HG03558 (cell line): ENCODE data around the gene ITPKB.
"Not testable (repeated sequence)": the region's sequence is repeated elsewhere in the genome, so short reads cannot be mapped to it uniquely, and the experiment has no call there.

Experiments
- ATAC-seq: cut with Tn5 transposase; IDR thresholded peaks from one replicate; pipeline ENCODE4 v1.9.1; 2021; ENCODE audit warnings: moderate number of reproducible peaks; ENCODE audit not compliant: unreplicated experiment; ENCODE audit errors: extremely low read depth

The ITPKB gene

DNA sequence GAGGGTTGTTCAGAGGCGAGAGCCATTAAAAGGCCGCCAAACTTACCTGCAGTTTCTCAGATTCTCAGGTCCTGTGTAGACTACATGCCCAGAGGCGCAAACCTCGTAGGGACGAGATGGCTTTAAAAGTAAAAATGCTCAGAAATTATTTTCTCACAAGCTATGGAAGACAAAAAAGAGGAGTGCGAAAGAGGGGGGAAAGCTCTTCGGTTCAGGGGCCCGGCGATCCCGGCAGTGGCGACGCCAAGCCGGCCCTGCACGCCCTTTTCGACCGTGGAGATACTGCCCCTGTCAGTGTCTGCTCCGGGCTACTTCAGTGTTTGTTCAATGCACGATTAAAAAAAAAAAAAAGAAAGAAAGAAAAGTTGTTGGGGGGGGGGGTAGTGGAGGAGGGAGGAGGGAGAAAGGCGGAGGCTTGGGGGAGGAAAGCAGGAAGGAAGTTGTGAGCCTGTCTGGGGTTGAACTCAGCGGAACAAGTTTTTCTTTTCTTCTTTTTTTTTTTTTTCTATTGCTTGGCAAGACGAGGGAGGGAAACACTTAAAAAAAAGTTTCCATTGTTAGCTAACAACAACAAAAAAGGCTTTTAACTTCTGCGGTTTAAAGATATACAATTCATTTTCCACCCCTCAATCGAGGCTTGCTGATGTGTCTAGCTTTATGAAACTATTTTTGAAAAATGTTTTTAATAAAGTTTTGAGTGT, at the start of gene ITPKB:
ITPKB (minus strand) TSS at position 288 of the 701 bp plus-strand sequence. CDS start 1,824 bp downstream, outside the sequence.
- no peak for ATAC-seq

DNA sequence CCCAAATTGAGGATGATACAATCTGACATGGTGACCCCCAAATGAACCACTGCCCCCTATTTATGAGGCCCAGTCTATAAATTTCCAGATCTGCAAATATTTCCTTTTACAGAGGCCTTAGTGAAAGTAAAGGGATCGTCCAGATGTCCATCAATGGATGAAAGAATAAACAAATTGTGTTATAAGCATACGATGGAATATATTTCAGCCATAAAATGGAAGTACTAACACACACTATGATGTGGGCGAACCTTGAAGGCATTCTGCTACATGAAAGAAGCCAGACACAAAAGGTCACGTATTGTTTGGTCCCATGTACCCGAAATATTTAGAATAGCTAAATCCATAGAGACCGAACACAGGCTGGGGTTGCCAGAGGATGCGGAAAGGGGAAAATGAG, 48.6 kb upstream of the ITPKB start:
- no peak for ATAC-seq

DNA sequence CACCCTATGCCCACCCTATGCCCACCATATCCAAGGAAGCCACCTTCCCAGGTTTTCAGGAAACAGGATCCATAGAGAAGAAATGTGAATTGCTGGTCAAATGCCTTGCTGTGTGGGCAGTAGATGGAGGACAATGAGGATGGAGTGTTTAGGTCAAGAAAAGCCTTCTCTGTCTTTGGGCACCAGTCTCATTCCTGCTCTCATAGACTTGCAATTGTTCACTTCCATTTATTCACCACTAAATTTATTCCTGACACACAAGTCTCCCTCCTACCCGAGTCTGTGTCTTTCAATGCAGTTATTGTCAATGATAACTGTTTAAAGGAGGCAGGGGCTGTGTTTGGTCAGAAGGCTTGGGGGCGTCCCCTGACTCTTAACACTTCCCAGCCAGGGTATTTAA, 48.0 kb upstream of the ITPKB start:
- no peak for ATAC-seq

DNA sequence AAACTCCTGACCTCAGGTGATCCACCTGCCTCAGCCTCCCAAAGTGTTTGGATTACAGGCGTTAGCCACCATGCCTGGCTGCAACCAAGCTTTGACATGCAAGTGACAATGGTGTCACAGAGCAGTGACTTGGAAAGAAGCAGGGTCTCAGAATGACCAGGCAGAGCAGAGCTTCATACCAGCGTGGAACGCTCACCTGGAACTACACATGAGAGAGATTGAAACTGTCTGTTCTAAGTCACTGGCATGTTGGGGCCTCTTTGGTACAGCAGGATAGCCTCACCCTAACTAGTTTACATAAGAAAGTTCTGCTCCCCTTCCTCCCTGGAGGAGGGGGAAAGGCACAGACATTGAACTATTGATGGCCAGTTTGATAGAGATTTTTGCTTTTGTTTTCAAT, 47.5 kb upstream of the ITPKB start:
- ATAC-seq, result no peak

DNA sequence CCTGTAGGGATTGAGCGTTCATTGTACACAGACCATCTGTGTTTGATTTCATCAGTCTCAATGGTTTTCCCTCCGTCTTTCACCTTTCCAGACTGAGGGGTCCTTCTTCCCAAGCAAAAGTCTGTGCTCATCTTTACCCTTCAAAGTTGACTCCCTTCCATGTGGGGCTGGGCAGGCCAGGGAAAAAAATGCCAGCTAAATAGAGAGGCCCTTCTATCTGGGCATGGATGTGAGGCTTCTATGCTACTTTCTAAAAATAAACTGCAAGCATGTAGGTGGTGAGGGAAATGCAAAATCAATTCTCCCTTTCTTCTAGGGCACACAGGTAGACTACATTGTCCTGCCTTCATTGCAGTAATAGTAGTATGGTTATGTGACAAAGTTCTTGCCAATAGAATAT, 46.7 kb upstream of the ITPKB start:
- ATAC-seq, result no peak

DNA sequence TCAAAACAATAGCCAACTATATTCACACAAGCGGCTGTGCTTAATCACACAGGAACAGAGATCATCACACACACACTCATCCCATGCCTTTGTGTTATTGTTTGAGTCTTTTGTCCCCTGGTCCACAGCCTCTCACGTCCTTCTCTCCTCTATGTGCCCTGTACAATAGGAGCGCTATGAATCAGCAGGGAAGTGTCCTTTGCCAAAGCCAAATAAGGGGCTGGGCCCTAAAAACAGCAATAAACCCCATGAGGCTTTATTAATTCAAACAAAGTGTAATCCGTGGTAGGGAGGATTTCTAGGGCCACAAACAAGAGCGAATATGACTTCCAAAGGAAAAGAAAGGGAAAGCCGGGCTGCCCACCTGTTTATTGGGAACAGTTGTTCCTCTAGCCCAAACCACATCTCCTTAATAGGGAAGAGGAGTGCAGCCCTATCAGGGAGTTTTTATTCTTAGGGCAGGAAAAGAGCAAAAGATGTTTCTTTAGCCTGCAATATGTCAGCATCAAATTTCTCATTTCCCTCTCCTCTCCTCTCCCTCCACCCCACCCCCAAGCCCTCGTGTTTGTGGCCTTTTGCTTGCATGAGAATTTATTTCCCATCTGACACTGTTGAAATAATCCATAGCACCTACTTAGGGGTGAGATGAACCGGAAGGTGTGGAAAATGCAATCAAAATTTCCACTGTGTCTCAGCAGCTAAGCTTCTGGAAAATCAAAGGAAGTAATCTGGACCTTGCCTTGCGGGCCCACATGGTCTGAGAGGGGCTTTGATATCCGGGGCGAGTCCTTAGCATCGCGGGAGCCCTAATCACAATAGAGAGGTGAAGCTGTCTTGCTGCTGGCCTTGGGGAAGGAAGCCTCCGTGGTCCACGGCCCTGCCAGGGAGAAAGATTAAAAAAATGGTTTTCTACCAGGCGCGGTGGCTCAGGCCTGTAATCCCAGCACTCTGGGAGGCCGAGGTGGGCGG, 45.3 kb upstream of the ITPKB start:
- ATAC-seq, result no peak

DNA sequence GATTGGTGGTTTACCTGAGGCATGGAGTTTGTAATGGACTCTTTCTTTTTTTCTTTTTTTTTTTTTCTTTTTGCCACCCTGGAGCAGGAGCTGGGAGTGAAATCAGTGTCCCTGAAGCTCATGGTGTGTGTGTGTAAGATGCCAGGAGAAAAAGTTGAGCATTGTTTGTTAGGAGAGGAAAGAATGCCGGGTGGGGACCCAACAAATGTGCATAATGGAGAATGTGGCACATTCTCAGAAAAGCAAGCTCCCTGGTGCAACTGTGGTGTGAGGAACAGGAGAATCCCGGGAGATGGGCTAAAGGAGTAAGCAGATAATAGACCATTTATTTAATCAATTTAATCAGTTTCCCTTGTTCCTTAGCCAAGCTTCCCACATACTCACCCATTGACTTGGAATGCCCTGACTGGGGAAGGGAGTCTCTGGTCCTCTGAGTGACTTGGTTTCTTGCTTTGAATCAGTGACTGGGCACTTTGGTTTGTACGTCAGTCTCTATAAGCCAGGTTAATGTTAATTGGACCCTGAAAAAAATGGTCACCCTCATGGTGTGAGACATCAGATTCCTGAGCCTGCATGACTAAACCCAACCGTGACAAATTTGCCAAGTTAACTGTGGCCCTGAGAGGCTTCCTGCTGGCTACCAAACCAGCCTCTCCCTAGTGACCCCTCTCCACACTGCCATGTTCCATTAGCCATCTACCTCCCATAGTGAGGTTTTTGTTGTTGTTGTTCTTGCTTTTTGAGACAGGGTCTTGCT, 43.9 kb upstream of the ITPKB start:
- ATAC-seq, result no peak

DNA sequence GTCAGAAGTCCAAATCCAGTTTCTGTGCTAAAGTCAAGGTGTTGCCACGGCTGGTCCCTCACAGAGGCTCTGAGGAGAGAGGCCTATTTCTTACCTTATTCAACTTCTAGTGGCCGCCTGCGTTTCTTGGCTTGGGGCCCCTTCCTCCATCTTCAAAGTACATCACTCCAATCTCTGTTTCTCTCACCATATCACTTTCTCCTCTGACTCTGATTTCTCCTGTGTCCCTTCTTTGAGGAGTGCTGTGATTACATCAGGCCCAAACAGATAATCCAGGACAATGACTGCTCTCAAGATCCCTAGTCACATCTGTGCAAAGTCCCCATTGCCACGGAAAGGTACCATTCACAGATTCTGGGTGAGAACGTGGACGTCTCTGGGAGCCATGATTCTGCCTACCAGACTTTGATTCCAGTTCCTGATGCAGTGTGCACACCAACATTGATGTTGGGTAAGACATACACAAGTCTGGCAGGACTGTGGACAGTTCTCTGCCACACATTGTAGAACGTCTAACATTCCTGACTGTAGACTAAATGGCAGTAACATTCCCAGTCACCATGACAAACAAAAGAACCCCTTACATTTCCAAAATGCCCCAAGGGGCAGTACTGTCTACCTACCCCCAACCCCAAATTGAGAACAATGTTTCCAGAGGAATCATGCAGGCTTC, 43.0 kb upstream of the ITPKB start:
- ATAC-seq, result no peak

DNA sequence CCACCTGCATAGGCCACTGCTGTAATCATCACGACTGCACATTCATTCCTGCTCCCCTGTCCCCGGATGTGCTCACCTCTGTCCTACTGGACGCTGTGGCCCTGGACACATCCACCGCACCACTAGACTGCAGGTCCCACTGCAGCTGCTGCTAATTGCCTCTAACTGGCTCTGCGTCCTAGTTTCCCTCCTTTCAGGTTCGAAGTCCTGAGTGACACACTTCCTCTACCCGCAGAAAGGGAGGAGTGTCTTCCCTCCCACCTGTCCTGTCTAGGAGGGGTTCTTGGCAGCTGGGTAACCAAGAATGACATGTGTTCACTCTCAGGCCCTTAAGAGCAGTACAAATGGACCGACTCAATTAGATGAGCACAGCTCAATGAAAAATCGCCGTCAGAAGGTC, 40.5 kb upstream of the ITPKB start:
- no peak for ATAC-seq

DNA sequence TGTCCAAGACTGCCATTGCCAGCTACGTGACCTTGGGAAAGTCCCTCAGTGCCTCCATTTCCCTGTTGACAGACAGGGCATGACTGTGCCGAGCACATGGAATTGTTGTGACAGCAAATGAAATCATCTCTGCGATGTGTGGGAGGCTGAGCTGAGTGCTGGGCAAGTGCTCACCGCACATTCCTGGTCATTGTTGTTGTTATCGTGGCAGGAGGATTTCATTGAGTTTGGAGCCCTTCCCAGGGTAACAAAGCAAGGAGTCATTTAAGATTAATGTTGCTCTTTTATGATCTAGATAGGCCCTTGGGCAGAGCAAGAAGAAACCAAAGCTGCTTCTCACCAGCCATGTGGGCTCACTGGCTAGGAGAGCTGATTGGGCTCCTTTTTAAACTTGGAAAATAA, 39.6 kb upstream of the ITPKB start:
- ATAC-seq, result no peak

DNA sequence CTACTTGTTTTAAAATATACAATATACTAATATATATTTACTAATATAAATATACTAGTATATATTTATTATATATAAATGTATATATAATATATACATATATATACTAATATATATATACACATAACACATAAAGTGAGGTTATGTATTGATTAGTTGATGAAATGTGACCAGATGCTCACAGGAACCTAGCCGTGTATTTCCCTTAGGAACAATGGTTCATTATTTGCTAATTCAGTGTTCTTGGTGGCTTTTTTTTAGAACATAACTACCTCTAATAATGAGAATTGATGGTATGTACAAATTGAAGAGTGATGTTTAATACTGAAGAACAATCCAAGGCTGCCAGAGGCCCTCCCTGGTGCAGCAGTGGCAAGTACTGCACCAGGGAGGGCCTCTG, 37.9 kb upstream of the ITPKB start:
- ATAC-seq, result no peak

DNA sequence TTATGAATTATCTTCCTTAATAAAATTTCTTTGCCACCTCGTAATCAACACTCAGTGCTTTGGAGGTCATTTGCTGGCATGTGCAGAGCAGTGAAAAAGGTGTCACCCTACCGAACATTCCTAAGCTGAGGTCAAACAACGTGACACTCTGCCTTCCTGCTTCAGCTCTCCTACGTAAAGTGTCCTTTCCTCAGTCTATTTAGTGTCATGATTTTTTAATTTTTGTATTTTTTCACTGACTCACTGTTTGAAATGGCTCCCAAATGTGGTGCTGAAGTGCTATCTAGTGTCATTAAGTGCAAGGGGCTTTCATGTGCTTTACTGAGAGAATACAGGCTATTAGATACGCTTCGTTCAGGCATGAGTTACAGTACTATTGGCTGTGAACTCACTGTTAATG, 37.0 kb upstream of the ITPKB start:
- no peak for ATAC-seq

DNA sequence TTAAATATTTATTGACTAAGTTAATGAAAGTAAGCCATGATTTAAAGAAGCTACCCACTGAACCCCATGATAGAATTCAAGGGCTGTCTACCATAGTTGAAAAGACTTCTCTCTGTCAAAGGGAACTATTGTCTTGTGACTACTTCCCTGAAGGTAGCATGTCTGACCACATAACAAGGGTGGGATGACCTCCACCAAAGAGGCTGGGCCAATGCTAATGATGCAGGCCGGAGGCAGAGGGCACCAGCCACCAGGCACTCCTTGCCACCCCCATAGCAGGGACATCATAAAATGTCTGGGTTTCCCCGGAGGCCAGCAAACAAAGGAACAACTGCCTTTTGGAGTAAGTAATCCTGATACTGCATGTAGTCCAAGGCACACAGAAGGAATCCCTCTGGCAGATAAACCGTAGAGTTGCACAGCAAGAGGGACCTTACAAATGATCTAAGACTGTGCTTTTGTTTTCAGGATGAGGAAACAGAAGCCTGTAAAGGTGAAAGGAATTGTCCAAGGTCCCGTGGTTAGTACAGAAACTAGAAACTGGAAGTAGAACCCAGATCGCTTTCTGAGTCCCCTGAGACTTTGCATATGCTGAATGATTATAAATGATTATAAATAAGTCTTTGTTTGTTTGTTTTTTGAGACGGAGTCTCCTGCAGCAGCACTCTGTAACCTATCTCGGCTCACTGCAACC, 33.5 kb upstream of the ITPKB start:
- ATAC-seq, result peak; percentile 49

DNA sequence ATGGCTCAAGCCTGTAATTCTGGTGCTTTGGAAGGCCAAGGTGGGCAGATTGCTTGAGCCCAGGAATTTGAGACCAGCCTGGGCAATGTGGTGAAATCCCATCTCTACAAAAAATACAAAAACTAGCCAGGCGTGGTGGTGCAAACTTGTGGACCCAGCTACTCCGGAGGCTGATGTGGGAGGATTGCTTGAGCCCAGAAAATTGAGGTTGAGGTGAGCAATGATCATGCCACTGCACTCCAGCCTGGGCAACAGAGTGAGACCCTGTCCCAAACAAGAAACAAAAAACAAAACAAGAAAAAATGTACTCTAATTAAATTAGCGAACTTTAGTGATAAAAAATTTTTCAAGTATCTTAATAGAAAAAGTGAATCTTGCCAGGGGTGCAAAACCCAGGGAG, 28.1 kb upstream of the ITPKB start:
- not testable (repeated sequence) for ATAC-seq

DNA sequence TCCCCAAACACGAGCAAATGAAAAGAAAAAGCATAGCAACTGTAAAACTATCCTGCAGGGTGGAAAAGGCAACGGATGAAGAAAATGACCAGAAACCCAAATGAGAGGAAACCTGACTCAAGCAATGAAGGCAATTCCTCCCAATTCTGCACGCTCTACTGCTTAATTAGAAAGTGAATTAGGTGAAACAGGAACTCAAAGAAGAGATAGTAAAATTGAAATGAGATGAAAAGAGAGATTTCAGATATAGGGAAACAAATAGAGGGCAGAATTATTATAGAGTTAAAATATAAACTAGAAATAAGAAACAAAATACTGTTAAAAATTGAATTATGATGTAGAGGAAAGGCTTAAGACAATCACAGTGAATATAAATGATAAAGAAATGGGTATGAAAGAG, 27.5 kb upstream of the ITPKB start:
- ATAC-seq, result no peak

DNA sequence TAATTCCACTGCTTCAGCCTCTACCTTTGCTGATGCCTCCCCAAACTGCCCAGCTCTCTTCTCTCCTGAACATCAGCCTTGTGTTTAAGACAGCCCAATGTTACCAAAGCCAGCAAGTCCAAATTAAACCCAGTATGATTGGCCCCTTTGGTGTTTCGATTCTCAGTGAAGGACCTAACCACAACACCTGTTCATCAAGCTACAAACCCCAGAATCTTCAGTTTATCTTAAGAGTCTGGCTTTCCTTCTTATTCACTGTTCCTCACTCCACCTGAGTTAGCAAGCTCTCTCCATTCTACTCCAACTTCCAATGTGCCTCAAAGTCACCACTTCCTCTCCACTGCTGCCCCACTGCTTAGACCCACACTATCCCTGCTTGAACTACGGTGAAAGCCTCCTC, 25.5 kb upstream of the ITPKB start:
- peak; percentile 80 for ATAC-seq

DNA sequence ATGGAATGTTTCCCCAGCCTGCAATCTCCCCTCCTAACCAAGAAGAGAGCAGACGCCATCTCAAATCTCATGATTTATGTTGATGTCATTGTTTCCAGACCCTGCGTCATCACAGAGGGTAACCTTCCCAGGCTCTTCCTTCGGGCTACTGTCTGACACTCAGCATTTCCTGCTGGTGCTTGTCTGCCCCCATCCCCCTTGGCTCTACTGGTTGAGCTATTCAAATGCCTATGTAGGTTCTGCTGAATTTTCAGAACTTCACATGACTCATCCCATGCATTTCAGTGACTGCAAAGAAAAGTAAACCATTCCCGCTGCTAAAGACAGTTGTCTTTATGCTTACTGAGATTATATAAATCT, 24.8 kb upstream of the ITPKB start:
- no peak for ATAC-seq

DNA sequence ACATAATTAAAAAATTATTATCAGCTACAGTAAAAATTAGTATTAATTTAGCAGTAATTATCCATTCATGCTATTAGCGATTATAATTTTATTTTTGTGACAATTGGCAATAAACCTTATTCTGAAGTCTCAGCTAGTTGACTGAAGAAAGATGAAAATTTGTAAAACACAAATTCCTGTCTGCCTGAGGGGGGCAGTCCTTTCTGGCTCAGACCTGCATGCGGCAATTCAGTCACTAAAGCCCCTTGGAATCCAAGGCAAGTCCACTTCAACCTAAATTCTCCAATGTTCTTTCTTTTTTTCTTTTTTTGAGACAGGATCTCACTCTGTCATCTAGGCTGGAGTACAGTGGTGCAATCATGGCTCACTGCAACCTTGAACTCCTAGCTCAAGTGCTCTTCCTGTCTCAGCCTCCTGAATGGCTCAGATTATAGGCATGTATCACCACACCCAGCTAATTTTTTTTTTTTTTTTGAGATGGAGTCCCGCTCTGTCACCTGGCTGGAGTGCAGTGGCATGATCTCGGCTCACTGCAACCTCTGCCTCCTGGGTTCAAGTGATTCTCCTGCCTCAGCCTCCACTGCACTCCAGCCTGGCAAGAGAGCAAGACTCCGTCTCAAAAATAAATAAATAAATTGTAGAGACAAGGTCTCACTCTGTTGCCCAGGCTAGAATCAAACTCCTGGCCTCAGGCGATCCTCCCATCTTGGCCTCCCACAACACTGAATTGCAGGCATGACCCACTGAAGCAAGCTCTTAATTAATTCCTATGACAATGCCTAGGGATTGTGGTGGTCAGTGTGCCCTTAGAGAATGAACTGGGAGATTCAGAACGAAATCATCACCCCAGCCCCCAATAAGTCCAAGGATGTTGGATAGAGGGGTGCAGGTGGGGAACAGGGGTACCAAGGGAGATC, 24.2 kb upstream of the ITPKB start:
- ATAC-seq, result no peak

DNA sequence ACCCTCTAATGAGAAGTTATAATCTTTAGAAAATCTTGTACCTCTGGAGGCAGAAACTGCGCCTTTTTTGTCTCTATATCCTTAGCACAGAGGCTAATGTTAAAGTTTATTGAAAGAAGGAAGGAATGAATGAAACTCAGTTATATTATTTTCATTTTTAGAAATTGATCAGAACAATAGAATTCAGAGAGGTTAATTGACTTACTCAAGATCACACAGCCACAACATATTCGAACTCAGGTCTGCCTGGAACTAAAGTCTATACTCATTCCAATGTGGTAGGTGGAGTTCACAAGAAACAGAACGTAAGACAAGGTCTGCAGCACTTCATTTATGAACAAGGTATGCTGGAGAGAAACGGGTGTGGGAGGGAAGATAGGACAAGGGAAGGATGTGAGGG, 23.0 kb upstream of the ITPKB start:
- ATAC-seq, result no peak
